ENCODE results near the gene GCK.

DNA sequence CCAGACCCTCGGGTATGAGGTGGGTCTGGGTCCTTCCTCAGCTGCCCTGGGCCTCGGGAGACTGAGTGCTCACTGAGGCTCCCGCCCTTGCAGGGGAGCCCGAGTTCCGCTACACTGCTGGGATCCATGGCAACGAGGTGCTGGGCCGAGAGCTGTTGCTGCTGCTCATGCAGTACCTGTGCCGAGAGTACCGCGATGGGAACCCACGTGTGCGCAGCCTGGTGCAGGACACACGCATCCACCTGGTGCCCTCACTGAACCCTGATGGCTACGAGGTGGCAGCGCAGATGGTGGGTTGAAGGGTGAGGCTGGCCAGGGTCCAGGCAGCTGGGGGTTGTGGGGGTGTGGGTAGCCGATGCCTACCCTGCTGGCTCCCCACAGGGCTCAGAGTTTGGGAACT is 77.5 kb downstream of the GCK start:
- TF ChIP-seq JUND (IDR thresholded peaks at IDR 0.05) (no peak), CTCF (IDR thresholded peaks at IDR 0.05; ENCODE audit: low read depth, low read length, missing input control) (no peak), TAF1 (conservative IDR thresholded peaks at IDR 0.05) (no peak), GABPA (IDR thresholded peaks at IDR 0.05 in 1 of 2, conservative IDR thresholded peaks at IDR 0.05 in 1 of 2) (no peak), YY1 (IDR thresholded peaks at IDR 0.05) (no peak), RAD21 (IDR thresholded peaks at IDR 0.05) (no peak)
- TF ChIP-seq, protein P1, sequence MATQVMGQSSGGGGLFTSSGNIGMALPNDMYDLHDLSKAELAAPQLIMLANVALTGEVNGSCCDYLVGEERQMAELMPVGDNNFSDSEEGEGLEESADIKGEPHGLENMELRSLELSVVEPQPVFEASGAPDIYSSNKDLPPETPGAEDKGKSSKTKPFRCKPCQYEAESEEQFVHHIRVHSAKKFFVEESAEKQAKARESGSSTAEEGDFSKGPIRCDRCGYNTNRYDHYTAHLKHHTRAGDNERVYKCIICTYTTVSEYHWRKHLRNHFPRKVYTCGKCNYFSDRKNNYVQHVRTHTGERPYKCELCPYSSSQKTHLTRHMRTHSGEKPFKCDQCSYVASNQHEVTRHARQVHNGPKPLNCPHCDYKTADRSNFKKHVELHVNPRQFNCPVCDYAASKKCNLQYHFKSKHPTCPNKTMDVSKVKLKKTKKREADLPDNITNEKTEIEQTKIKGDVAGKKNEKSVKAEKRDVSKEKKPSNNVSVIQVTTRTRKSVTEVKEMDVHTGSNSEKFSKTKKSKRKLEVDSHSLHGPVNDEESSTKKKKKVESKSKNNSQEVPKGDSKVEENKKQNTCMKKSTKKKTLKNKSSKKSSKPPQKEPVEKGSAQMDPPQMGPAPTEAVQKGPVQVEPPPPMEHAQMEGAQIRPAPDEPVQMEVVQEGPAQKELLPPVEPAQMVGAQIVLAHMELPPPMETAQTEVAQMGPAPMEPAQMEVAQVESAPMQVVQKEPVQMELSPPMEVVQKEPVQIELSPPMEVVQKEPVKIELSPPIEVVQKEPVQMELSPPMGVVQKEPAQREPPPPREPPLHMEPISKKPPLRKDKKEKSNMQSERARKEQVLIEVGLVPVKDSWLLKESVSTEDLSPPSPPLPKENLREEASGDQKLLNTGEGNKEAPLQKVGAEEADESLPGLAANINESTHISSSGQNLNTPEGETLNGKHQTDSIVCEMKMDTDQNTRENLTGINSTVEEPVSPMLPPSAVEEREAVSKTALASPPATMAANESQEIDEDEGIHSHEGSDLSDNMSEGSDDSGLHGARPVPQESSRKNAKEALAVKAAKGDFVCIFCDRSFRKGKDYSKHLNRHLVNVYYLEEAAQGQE (IDR thresholded peaks at IDR 0.05), result no peak
- TF ChIP-seq, protein P2, sequence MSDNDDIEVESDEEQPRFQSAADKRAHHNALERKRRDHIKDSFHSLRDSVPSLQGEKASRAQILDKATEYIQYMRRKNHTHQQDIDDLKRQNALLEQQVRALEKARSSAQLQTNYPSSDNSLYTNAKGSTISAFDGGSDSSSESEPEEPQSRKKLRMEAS (IDR thresholded peaks at IDR 0.05), result no peak
